Retina (tissue), 1 donor: ENCODE data around the gene PPP1R9A.

ENCODE experiments used
- DNase-seq: peaks from one replicate; pipeline ENCODE4 v3.0.0-alpha.2; 2016

The PPP1R9A gene

DNA sequence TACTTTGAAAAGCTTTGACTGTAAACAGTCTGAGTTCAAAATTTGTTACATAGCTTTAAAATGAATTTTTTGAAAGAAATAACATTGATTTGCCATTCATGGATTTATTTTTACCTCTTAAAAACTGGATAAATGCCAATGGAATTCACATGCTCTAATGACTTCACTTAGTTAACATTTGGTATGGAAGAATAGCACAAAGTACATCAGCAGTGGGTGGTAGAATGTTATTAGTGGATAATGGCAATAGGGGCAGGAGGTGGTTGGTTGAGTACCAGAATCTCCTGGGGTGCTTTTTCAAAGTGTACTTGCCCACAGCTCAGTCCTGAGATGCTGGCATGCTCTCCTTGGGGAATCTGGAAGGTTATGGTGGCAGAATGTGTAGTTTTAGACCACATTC, 4.7 kb downstream of the PPP1R9A start:
- no peak for DNase-seq

DNA sequence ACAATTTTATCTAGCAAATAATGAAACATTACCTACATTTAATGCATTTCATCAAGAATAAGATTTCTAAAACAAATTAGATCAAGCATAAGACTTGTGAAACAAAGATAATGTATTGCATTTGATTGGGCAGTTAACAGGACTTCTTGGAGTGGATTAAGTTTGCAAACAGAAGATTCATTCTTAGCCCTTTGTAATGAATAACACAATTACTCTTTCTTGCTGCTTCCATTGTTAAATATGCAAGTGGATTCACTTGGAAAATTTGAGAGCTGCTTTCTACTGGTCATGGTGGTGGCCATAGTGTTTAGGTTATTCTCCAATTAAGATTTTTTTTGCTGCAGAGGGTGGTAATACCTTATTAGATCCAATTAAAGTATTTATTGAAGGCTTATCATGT, 6.0 kb downstream of the PPP1R9A start:
- no peak for DNase-seq

DNA sequence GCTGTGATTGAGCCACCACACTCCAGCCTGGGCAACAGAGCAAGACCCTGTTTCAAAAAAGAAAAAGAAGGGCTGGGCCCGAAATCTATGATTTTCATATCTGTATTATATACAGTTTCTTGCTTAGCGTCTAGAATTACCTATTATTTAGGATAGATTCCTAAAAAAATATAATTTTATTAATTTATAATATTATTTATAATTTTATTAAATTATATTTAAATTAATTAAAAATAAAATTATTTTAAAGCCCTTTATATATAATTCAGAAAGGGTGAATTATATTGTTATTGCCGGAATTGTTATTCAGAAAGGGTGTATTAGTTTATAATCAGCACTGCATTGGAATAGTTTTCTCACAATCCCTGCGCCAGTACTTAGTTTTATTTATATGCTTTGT, 14.5 kb downstream of the PPP1R9A start:
- no peak for DNase-seq

DNA sequence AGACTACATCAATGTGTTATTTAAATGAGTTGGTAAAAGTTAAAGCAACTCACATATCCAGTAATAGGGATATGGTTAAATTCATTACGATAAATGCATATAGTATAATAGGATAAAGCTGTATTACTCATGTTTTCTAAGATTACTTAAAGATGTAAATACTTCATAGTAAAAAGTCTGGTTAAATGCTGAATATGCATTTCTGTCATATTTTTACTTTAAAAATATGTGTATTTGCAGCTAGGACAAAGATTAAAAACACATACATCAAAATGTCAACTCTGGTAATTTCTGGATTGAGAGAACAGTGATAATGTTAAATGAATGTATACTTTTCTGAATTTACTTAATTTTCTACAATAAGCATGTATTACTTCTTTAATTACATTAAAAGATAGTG, 15.1 kb downstream of the PPP1R9A start:
- DNase-seq = no peak

DNA sequence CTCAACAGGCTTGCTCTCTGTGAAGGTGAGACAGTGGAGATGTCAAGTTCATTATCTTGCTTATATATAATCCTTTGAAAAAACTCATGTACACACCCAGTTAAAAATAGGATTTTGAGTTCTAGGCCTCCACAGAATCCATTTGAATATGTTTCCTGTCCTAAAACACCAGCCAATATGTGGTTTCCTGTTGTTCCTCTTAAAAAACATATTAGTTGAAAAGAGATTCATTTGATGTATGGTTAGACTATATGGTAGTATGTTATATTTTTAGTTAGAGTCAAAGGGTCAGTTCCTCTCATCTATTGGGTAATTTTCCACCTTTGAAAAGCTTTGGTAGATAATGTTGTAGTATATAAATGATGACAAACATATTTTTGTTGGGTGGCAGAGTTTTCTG, 16.0 kb downstream of the PPP1R9A start:
- no peak for DNase-seq

DNA sequence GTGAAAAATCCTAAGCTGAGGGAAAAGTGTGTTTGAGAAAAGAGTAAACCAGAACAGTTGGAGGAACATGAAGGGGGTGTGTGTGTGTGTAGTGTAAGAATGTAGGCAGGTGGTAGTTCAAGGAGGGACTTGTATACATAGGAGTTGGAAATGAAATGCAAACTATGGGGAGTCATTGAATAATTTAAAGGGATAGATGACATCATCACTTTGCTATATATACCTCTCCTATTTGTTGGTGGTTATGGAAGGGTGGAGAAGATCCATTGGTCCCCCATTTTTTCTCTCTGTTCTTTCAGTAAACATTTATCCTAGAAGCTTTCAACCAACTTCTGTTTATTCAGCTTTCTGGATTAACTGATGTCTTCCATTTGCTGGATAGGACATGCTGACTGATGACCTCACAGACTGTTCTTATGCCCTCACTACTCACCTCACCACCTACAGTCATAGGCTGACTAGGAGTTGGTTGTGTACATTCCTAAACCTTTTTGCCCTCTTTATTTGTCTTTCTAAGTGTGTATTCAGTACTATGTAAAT, 20.8 kb downstream of the PPP1R9A start:
- DNase-seq = no peak

DNA sequence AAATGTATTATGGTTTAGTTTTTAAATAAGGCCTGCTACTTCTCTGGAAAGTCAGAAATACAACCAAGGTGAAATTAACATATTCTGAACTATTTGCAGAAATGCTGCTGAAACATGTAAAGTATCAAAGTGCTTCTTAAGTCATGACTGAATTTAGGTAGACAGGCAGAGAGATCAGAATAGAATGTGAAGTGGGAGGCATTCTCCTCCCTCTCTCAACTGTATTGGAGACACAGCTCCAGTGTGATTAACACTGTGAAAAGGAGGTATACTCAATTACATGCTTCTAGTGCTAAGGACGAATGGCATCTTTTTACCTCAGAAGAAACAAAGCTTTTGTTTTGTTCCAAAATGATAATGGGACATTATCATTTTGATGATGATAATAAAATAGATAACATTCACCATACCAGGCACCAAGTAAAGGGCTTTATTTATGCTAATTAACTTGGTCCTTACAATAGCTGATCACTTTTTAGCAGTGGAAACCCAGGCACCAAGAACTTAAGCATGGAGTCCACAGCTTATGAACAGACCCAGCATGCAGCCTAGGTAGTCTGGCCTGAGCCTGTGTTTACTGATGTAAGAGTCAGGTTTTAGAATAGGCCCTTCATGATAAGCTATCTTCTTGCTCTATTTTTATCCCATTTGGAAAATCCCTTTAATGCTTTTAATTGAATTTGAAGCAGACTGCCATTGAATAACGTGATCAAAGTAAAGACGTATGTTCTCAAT, 26.0 kb downstream of the PPP1R9A start:
- DNase-seq = no peak

DNA sequence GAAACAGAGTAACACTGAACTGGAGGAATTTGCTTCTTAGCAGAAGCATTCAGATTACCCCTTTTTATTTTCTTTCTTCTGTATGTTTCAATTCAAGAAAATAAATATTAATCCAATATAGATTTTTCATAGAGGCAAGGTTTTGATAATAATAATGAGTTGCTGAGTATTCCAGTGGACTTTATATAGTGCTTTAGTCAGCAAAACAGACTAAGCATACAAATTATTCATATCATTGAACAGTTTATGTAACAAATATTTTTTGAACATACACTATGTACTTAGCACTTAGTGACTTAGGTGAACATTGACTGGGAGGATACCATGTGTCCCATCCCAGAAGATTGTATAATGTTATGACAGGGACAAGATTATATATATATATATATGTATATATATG, 32.0 kb downstream of the PPP1R9A start:
- no peak for DNase-seq

DNA sequence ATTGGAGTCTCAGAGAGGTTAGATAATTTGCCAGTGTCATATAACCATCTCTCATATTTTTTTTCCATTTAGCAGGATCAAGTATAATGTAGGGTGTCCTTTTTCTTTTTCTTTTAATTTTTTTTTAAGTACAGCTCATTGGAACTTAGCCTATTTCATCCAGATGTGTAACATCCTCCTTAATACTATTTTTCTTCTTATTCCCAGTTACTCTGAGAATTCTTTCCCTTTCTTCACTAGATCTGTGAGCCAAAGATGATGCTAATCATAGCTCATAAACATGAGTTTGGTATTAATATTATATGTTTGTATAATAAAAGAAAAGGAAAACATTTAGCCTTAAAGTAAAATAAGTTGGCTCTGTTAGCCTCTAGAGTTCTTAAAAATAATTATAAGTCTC, 32.8 kb downstream of the PPP1R9A start:
- no peak for DNase-seq

DNA sequence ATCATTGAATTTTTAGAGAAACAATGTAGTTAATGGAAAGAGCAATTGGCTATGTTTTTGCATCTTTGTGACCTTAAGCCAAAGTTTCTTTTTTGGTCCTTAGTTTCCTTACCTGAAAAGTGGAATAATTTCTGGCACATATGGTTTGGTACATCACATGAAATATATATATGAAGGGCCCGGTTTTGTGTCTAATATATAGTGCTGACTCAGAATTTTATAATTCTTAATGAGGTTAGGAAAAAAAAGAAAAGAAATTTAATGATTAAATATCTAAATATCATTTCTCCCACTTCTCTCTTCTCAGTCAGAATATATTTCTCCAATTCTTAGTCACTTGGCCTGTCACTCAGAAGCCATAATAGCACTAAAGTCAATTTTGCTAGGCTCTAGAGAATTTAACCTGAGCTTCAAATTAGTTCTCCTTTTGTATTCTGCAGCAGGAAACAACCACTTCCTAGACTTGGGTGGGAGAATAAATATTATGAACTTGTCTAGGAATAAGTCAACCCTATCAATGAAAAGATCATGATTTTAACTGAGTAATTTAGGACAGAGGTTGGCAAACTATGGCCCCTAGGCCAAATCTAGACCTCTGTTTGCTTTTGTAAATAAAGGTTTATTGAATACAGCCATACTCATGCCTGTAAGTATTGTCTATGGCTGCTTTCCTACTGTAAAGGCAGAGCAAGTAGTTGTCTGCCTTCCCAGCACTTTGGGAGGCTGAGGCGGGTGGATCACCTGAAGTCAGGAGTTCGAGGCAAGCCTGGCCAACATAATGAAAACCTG, 34.6 kb downstream of the PPP1R9A start:
- no peak for DNase-seq

DNA sequence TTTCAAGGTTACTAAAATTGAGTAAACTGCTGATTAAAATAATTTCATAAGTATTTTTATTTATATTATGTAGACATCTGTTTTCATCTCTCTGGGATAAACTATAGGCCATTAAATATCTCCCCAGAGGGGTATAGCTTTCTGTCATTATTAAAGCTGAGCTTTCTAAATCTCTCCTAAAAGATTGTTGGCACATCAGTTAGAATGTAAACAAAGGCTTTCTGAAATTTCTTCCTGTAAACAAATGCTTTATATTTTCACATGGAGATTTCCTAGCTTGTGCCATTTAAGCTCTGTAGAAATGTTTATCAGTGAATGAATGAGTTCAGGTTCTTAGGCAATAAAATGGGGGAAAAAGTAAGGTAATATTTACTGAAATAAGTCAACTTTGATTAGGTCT, 35.7 kb downstream of the PPP1R9A start:
- DNase-seq = no peak

DNA sequence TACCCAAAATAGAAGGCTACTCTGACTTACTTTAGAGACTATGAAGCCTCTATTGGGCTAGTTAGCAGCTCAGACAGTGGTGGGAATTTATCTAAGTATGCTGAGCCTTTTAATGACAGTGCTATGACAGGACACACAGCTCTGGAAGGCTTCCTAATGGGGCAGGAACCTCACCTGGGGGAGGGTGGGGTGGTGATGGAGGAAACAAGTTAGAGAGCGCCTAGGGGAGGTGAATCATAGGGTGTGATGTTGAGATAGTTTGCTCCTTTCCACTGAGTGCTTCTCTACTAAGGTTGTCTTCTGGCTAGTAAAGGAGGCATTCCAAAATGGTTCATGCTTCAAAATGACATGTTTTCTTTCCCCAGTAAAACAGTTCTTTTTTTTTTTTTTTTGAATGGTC, 42.1 kb downstream of the PPP1R9A start:
- no peak for DNase-seq

DNA sequence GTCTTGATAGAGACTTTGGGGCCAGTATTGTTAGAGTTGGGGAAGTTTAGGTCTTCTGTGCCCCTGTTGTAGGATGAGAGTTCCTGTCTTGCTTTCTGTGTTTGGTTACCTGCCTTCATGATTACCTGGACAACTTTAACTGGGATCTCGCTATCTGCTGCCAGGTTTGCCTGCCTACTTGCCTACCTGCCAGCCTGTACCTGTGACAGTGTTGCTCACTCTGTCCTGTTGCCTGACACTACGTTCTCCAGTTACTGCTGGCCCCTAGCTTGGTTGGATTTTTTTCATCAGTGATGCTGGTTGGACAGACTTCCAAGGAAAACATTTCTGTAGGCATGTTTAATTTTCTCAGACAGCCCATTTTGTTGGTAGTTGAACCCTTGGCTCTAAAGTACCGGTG, 48.4 kb downstream of the PPP1R9A start:
- DNase-seq = no peak

DNA sequence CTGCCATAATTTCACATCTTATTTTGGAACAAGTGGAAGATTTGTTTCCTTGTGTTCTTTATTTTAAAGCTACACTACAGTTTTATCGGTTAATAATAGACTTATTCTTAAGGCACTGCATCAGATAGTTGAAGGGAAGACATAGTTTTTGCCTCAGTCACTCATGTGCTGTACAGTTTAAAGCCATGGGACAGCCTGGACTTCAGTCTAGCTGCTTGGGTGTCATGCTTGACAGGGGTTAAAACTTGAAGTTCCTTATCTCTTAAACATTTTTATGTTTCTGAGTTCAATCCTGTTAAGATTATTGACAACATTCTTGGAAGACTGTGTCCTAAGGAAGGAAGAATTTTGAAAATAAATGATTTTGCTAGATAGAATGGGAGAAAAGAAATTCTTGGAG, 49.7 kb downstream of the PPP1R9A start:
- no peak for DNase-seq

DNA sequence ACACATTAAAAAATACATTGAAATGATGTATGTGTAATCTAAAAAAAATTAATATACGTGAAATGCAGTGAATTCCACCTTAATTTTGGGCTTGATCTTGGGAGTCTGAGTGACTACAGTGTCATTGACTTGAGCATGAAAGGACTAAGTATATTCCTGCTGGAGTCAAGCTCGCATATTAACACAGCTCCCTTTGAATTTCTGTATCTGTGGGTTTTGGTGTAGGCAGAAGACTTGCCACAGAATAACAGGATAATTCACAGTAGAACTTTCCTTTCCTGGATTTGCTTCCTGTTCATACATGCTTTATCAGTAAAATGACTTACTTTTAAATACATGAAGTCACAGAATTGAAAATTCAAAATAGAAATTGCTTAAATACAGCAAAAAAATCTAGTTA, 55.3 kb downstream of the PPP1R9A start:
- DNase-seq = no peak

DNA sequence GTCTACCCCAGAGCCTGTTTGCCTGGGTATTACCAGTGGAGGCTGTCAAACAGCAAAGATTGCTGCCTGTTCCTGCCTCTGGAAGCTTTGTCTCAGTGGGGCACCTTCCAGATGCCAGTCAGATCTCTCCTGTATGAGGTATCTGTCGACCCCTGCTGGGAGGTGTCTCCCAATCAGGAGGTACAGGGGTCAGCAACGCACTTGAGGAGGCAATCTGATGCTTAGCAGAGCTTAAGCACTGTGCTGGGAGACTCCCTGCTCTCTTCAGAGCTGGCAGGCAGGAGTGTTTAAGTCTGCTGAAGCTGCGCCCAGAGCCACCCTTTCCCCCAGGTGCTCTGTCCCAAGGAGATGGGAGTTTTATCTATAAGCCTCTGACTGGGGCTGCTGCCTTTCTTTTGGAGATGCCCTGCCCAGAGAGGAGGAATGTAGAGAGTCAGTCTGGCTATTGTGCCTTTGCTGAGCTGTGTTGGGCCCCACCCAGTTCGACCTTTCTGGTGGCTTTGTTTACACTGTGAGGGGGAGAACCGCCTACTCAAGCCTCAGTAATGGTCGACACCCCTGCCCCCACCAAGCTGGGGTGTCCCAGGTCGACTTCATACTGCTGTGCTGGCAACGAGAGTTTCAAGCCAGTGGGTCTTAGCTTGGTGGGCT, 62.2 kb downstream of the PPP1R9A start:
- no peak for DNase-seq

DNA sequence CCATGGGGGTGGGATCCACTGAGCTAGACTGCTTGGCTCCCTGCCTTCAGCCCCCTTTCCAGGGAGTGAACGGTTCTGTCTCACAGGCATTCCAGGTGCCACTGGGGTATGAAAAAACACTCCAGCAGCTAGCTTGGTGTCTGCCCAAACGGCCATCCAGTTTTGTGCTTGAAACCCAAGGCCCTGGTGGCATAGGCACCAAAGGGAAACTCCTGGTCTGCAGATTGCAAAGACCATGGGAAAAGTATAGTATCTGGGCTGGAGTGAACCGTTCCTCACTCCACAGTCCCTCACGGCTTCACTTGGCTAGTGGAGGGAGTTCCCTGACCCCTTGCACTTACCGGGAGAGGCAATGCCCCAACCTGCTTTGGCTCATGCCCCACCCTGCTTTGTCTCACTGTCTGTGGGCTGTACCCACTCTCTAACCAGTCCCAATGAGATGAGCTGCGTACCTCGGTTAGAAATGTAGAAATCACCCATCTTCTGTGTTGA, 62.7 kb downstream of the PPP1R9A start:
- no peak for DNase-seq

DNA sequence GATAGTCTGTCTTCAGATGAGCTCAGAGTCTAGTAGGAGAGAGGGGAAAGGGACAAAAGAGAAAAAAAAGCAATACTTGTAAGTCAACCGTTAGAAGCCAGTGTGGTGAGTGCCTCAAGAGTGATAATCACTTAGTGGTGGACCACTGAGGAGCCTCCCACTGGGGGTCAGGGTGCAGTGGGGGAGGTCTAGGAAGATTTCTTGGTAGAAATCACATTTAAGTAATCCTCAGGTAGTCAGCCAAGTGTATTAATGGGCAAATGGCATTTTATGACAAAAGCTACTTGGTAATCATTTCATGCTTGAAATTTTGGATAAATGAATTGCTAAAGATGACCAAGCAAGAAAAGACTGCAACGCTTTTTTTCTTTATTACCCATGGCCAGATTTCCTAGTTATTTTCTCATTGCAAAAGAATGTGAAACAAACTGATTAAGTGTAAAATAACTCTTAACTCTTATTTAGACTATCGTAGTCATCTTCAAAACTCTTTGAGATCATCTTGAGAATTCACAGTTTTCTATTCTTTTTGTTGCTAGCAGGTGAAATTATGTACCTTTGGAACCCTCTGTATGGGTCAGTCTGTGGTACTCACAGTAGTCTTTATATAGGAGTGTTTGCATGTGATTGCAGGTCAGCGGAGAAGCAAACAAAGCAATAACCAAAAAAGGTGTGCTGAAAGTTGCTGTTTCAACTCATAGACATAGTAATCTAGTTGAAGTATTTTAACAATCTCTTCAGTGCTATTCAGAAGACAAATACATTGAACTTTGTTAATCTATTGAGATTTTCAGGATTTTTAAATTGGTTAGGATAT, 63.9 kb downstream of the PPP1R9A start:
- DNase-seq = no peak

DNA sequence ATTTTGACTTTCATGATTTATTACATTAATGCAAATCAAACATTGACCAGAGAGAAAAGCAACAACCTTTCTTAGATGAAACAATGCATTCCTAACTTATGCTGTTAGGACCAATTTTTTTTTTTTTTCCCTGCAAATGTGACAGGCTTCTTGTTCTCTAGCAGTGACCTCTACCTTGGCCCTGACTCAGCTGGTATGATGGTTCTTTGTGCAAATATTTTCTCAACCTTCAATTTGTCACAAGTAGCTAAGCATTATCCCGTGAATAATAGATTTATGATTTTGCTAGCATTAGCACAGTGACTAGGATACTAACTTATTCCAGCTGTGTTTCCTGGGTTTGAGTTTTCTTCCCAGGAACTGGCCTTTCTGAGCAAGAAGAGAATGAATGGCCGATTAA, 64.9 kb downstream of the PPP1R9A start:
- peak; percentile 20 for DNase-seq

DNA sequence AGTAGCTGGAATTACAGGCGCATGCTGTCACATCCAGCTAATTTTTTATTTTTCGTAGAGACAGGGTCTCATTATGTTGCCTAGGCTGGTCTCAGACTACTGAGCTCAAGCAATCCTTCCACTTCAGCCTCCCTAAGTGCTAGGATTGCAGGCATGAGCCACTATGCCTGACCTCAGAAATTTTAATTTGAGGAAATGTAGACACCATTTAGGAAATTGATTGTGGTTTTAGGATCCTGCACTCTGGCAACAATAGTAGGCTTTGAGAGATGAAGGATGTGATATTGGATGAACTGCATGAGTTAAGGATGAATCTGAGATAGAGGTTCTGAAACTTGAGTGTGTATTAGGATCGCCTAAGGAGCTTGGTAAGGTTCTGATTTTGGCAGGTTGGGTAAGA, 66.5 kb downstream of the PPP1R9A start:
- no peak for DNase-seq

DNA sequence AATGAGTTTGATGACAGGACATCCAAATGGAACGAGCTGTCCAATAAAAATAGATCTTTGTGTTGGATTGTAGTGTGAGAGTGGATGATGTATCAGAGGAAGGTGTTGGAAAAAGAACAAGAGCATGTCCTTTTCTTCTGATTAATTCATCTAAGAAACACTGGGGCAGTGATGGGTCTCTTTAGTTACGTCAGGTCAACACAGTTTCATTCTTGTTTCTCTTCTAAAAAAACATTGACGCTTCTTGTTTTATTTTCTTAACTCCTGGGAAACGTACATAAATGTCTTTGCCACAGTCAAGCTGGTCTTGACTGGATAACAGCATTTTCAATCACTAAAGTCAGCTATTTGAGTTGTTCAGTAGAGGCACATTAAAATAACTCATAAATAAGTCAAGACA, 67.0 kb downstream of the PPP1R9A start:
- no peak for DNase-seq

DNA sequence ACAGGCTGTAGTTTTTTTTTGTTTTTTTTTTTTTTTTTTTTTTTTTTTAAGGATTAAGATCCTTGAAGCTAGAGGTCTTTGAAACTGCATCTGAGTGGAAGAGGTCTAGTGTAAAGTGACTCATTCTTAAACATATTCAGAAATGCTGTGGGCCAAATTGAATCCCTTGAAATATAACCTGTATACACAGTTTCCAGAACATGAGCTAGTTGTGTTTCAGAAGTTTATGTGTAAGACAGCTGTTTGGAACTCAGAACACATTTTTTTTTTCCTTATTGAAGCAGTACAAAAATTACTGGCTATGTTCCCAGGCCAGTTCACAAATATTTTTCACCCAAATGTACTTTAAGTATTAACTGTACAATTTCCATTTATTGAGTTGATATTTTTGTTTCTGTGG, 67.9 kb downstream of the PPP1R9A start:
- no peak for DNase-seq
